Natural killer cell treated with Interleukin-12 subunit alpha and Interleukin-12 subunit beta and Interleukin-15 and Interleukin-18, amount 100 ng/mL, for 72 hours (primary cell): ENCODE data around the gene GCLM. TPM values are rescaled to one million over a fixed set of nuclear protein-coding genes. Genes with fewer than 3 reads are reported as not detected.
A peak's percentile ranks its signal among the peaks of the same experiment; 100 is the strongest.
"Not testable (repeated sequence)": the region's sequence is repeated elsewhere in the genome, so short reads cannot be mapped to it uniquely, and the experiment has no call there.

Experiments used
- ATAC-seq, 2 donors: fragments of 150-1000 bp; cut with Tn5 transposase in 1 of 2; sonication (Bioruptor Pico), chemical (Tn5 transposase) in 1 of 2; 2 replicates each; pipeline ENCODE4 v1.10.0; 2021
- DNase-seq: peaks from one replicate; pipeline ENCODE4 v3.0.0; 2022; ENCODE audit warnings: low spot score
- H3K27ac Mint-ChIP-seq, 2 donors: 1 replicate in 1 of 2; 2 replicates in 1 of 2; pipeline ENCODE4 v1.8.0; 2022; ENCODE audit warnings: mixed read lengths in 2 of 2, mild to moderate bottlenecking in 1 of 2, moderate library complexity in 1 of 2
- H3K27me3 Mint-ChIP-seq, 2 donors: 1 replicate in 1 of 2; 2 replicates in 1 of 2; pipeline ENCODE4 v1.8.0; 2022; ENCODE audit warnings: mixed read lengths in 2 of 2
- H3K36me3 Mint-ChIP-seq: one replicate; pipeline ENCODE4 v1.8.0; 2022; ENCODE audit warnings: mixed read lengths
- H3K4me1 Mint-ChIP-seq, 2 donors: 1 replicate in 1 of 2; 2 replicates in 1 of 2; pipeline ENCODE4 v1.8.0; 2022; ENCODE audit warnings: low read depth in 2 of 2, mixed read lengths in 2 of 2, mild to moderate bottlenecking in 1 of 2
- H3K4me3 Mint-ChIP-seq: one replicate; pipeline ENCODE4 v1.8.0; 2022; ENCODE audit warnings: mixed read lengths
- H3K9me3 Mint-ChIP-seq: 2 replicates; pipeline ENCODE4 v1.8.0; 2022; ENCODE audit warnings: mixed read lengths
- total RNA-seq, 2 donors: library from RNA; stranded (reverse); gene quantifications; one replicate each; pipeline ENCODE4 v1.2.3, GENCODE V29; 2022

GCLM gene
- 10 to 100 TPM; 27.8 to 31.4 TPM for total RNA-seq

- Mint-ChIP-seq H3K4me1 (peaks cover 26 to 38% of the 10 kb centered on the region in 2 donors), H3K27me3 (no peaks in the 10 kb centered on the region), H3K27ac (peak within 1 kb of the TSS; percentile 93 to 94), H3K4me3 (peak within 1 kb of the TSS; percentile 99), H3K9me3 (no peaks in the 10 kb centered on the region), H3K36me3 (peaks cover 6% of the 10 kb centered on the region)
- ATAC-seq (peak; percentile 96 to 97), DNase-seq (peak; percentile 96)
Observed at GRCh38 chr1:93909146-93910050, at the start of gene GCLM. Gene GCLM, minus strand, starts transcription at chr1:93909430. Its CDS starts 267 bp downstream, at chr1:93909163.

- H3K27me3 Mint-ChIP-seq = peaks cover 0 to 2% of the 10 kb centered on the region in 2 donors
- no peaks in the 10 kb centered on the region for H3K4me1 Mint-ChIP-seq
- DNase-seq (no peak), ATAC-seq (no peak)
- H3K36me3 Mint-ChIP-seq = peaks cover 31% of the 10 kb centered on the region
- peak overlapping the region in 1 of 2 donors; percentile 6 for H3K27ac Mint-ChIP-seq
- H3K4me3 Mint-ChIP-seq = no peak overlapping the region
- peaks cover 12% of the 10 kb centered on the region for H3K9me3 Mint-ChIP-seq
Observed at GRCh38 chr1:93958726-93959100, 49.5 kb upstream of the GCLM start.

GRCh38 chr1:93958032-93958725 is 48.9 kb upstream of the GCLM start:
- Mint-ChIP-seq H3K4me3 (no peak overlapping the region), H3K27me3 (peaks cover 0 to 2% of the 10 kb centered on the region in 2 donors), H3K9me3 (peaks cover 12% of the 10 kb centered on the region), H3K36me3 (peaks cover 32% of the 10 kb centered on the region), H3K4me1 (no peaks in the 10 kb centered on the region), H3K27ac (peak overlapping the region in 1 of 2 donors; percentile 6)
- no peak for DNase-seq
- no peak for ATAC-seq

GRCh38 chr1:93955765-93956164 is 46.5 kb upstream of the GCLM start:
- no peak overlapping the region for H3K27ac Mint-ChIP-seq
- peaks cover 21% of the 10 kb centered on the region for H3K9me3 Mint-ChIP-seq
- no peaks in the 10 kb centered on the region for H3K4me1 Mint-ChIP-seq
- H3K4me3 Mint-ChIP-seq = no peak overlapping the region
- peaks cover 0 to 6% of the 10 kb centered on the region in 2 donors for H3K27me3 Mint-ChIP-seq
- peaks cover 52% of the 10 kb centered on the region for H3K36me3 Mint-ChIP-seq
- DNase-seq (no peak), ATAC-seq (no peak)

- H3K27me3 Mint-ChIP-seq = peaks cover 0 to 26% of the 10 kb centered on the region in 2 donors
- DNase-seq, ATAC-seq, H3K27ac Mint-ChIP-seq, H3K4me3 Mint-ChIP-seq, H3K4me1 Mint-ChIP-seq: not testable (repeated sequence)
- H3K9me3 Mint-ChIP-seq = peaks cover 13% of the 10 kb centered on the region
- H3K36me3 Mint-ChIP-seq = peaks cover 17% of the 10 kb centered on the region
Observed at GRCh38 chr1:93947002-93947686, 37.9 kb upstream of the GCLM start.

- no peak overlapping the region for H3K27ac Mint-ChIP-seq
- no peak overlapping the region for H3K4me3 Mint-ChIP-seq
- H3K27me3 Mint-ChIP-seq = no peaks in the 10 kb centered on the region
- DNase-seq (no peak), ATAC-seq (no peak)
- H3K36me3 Mint-ChIP-seq = peaks cover 4% of the 10 kb centered on the region
- no peaks in the 10 kb centered on the region for H3K4me1 Mint-ChIP-seq
- no peaks in the 10 kb centered on the region for H3K9me3 Mint-ChIP-seq
Observed at GRCh38 chr1:93938461-93939145, 29.4 kb upstream of the GCLM start.

GRCh38 chr1:93937997-93938396 is 28.8 kb upstream of the GCLM start:
- H3K36me3 Mint-ChIP-seq = peaks cover 4% of the 10 kb centered on the region
- H3K9me3 Mint-ChIP-seq = no peaks in the 10 kb centered on the region
- no peak overlapping the region for H3K27ac Mint-ChIP-seq
- ATAC-seq = no peak
- no peak overlapping the region for H3K4me3 Mint-ChIP-seq
- DNase-seq = no peak
- no peaks in the 10 kb centered on the region for H3K27me3 Mint-ChIP-seq
- no peaks in the 10 kb centered on the region for H3K4me1 Mint-ChIP-seq

GRCh38 chr1:93925206-93925605 is 16.0 kb upstream of the GCLM start:
- H3K4me3 Mint-ChIP-seq = no peak overlapping the region
- H3K27ac Mint-ChIP-seq = no peak overlapping the region
- H3K4me1 Mint-ChIP-seq = no peaks in the 10 kb centered on the region
- no peak for ATAC-seq
- peaks cover 7% of the 10 kb centered on the region for H3K9me3 Mint-ChIP-seq
- peaks cover 13% of the 10 kb centered on the region in 2 donors for H3K27me3 Mint-ChIP-seq
- peaks cover 19% of the 10 kb centered on the region for H3K36me3 Mint-ChIP-seq
- DNase-seq = no peak

GRCh38 chr1:93919780-93920179 is 10.6 kb upstream of the GCLM start:
- Mint-ChIP-seq H3K27ac (no peak overlapping the region), H3K27me3 (no peaks in the 10 kb centered on the region), H3K4me3 (no peak overlapping the region), H3K9me3 (no peaks in the 10 kb centered on the region), H3K36me3 (no peaks in the 10 kb centered on the region), H3K4me1 (no peaks in the 10 kb centered on the region)
- no peak for ATAC-seq
- no peak for DNase-seq

- no peak for ATAC-seq
- no peak overlapping the region for H3K27ac Mint-ChIP-seq
- no peaks in the 10 kb centered on the region for H3K9me3 Mint-ChIP-seq
- H3K27me3 Mint-ChIP-seq = no peaks in the 10 kb centered on the region
- H3K4me3 Mint-ChIP-seq = no peak overlapping the region
- no peaks in the 10 kb centered on the region for H3K4me1 Mint-ChIP-seq
- no peak for DNase-seq
- no peaks in the 10 kb centered on the region for H3K36me3 Mint-ChIP-seq
Observed at GRCh38 chr1:93917302-93917701, 8.1 kb upstream of the GCLM start.

- DNase-seq, H3K4me3 Mint-ChIP-seq, ATAC-seq, H3K36me3 Mint-ChIP-seq, H3K9me3 Mint-ChIP-seq, H3K27me3 Mint-ChIP-seq, H3K27ac Mint-ChIP-seq: not testable (repeated sequence)
- peaks cover 24 to 31% of the 10 kb centered on the region in 2 donors for H3K4me1 Mint-ChIP-seq
Observed at GRCh38 chr1:93910880-93911279, 1.6 kb upstream of the GCLM start.

GRCh38 chr1:93910305-93910704 is 1.1 kb upstream of the GCLM start:
- Mint-ChIP-seq H3K9me3 (no peaks in the 10 kb centered on the region), H3K27ac (peak overlapping the region; percentile 90 to 93), H3K27me3 (no peaks in the 10 kb centered on the region), H3K4me1 (peaks cover 26 to 33% of the 10 kb centered on the region in 2 donors), H3K36me3 (peaks cover 6% of the 10 kb centered on the region), H3K4me3 (peak overlapping the region; percentile 99)
- DNase-seq = no peak
- no peak for ATAC-seq

GRCh38 chr1:93908394-93909145 is 660 bp downstream of the GCLM start:
- peaks cover 6% of the 10 kb centered on the region for H3K36me3 Mint-ChIP-seq
- DNase-seq = peak; percentile 62
- peak overlapping the region; percentile 91 to 94 for H3K27ac Mint-ChIP-seq
- H3K4me1 Mint-ChIP-seq = peaks cover 34 to 45% of the 10 kb centered on the region in 2 donors
- ATAC-seq = peak; percentile 44 to 47
- H3K9me3 Mint-ChIP-seq = no peaks in the 10 kb centered on the region
- peak overlapping the region; percentile 99 for H3K4me3 Mint-ChIP-seq
- no peaks in the 10 kb centered on the region for H3K27me3 Mint-ChIP-seq
